Measurements from ENCODE around the gene AIRE. TPM values are rescaled to one million over a fixed set of nuclear protein-coding genes. Genes with fewer than 3 reads are reported as not detected.

The AIRE gene
- total and polyA plus RNA-seq, 2 of the 13 experiments (the other 11 are each of a cell fraction or from before 2014, with no cell fraction given), result not detected

DNA sequence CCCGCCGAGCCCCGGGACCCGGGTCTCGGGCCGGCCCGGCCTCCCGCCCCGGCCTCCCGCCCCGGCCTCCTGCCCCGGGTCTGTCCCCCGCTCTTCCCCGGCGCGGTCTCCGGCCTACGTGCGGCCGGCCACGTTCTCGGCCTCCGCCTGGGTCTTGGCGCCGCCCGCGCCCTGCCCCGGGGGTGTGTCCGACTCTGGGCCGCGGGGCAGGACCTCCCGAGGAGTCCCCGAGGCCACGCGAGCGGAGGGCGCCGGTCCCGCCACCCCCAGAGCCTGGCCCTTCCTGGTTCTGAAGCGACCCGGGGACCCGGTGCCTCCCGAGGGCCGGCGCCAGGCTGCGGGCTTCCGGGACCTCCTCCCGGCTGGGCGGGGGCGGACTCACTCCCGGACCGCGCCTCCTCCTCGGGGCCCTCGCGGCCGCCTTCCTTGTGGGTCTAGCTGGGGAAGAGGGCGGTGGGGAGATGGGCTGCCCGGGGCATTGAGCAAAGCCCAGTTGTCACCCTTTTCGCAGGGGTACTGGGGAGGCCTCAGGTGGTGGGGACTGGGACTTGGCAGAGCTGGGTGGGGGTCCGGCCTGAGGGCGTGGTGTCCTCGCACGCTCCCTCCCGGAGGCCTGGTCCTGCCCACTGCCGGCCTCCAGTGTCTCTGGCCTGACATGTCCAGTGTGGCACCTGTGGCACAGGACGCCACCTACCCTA, 14.7 kb downstream of the AIRE start (continued):
- TF ChIP-seq, protein P1, sequence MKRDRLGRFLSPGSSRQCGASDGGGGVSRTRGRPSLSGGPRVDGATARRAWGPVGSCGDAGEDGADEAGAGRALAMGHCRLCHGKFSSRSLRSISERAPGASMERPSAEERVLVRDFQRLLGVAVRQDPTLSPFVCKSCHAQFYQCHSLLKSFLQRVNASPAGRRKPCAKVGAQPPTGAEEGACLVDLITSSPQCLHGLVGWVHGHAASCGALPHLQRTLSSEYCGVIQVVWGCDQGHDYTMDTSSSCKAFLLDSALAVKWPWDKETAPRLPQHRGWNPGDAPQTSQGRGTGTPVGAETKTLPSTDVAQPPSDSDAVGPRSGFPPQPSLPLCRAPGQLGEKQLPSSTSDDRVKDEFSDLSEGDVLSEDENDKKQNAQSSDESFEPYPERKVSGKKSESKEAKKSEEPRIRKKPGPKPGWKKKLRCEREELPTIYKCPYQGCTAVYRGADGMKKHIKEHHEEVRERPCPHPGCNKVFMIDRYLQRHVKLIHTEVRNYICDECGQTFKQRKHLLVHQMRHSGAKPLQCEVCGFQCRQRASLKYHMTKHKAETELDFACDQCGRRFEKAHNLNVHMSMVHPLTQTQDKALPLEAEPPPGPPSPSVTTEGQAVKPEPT (CRISPR knock-in tag; IDR thresholded peaks at IDR 0.05; ENCODE audit: low read depth), result no peak
- no peak; the same call in 1 of the 2 replicates for TF ChIP-seq SKIL (CRISPR knock-in tag; IDR thresholded peaks at IDR 0.05; ENCODE audit: borderline replicate concordance)
- TF ChIP-seq, protein P2, sequence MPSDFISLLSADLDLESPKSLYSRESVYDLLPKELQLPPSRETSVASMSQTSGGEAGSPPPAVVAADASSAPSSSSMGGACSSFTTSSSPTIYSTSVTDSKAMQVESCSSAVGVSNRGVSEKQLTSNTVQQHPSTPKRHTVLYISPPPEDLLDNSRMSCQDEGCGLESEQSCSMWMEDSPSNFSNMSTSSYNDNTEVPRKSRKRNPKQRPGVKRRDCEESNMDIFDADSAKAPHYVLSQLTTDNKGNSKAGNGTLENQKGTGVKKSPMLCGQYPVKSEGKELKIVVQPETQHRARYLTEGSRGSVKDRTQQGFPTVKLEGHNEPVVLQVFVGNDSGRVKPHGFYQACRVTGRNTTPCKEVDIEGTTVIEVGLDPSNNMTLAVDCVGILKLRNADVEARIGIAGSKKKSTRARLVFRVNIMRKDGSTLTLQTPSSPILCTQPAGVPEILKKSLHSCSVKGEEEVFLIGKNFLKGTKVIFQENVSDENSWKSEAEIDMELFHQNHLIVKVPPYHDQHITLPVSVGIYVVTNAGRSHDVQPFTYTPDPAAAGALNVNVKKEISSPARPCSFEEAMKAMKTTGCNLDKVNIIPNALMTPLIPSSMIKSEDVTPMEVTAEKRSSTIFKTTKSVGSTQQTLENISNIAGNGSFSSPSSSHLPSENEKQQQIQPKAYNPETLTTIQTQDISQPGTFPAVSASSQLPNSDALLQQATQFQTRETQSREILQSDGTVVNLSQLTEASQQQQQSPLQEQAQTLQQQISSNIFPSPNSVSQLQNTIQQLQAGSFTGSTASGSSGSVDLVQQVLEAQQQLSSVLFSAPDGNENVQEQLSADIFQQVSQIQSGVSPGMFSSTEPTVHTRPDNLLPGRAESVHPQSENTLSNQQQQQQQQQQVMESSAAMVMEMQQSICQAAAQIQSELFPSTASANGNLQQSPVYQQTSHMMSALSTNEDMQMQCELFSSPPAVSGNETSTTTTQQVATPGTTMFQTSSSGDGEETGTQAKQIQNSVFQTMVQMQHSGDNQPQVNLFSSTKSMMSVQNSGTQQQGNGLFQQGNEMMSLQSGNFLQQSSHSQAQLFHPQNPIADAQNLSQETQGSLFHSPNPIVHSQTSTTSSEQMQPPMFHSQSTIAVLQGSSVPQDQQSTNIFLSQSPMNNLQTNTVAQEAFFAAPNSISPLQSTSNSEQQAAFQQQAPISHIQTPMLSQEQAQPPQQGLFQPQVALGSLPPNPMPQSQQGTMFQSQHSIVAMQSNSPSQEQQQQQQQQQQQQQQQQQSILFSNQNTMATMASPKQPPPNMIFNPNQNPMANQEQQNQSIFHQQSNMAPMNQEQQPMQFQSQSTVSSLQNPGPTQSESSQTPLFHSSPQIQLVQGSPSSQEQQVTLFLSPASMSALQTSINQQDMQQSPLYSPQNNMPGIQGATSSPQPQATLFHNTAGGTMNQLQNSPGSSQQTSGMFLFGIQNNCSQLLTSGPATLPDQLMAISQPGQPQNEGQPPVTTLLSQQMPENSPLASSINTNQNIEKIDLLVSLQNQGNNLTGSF (CRISPR knock-in tag; IDR thresholded peaks at IDR 0.05), result no peak
- TF ChIP-seq AKAP8 (CRISPR knock-in tag; IDR thresholded peaks at IDR 0.05), result 0 out of 2 replicates have a peak, but pooled peaks have one; percentile 52
- TF ChIP-seq, protein P3, sequence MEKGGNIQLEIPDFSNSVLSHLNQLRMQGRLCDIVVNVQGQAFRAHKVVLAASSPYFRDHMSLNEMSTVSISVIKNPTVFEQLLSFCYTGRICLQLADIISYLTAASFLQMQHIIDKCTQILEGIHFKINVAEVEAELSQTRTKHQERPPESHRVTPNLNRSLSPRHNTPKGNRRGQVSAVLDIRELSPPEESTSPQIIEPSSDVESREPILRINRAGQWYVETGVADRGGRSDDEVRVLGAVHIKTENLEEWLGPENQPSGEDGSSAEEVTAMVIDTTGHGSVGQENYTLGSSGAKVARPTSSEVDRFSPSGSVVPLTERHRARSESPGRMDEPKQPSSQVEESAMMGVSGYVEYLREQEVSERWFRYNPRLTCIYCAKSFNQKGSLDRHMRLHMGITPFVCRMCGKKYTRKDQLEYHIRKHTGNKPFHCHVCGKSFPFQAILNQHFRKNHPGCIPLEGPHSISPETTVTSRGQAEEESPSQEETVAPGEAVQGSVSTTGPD (CRISPR knock-in tag; IDR thresholded peaks at IDR 0.05), result 0 out of 2 replicates have a peak, but pooled peaks have one; percentile 54
- peak; percentile 15; the same call in 1 of the 2 replicates for TF ChIP-seq PATZ1 (CRISPR knock-in tag; IDR thresholded peaks at IDR 0.05)
- peak; percentile 51 for TF ChIP-seq ELF1 (CRISPR knock-in tag; IDR thresholded peaks at IDR 0.05)
- TF ChIP-seq GZF1 (CRISPR knock-in tag; IDR thresholded peaks at IDR 0.05), result 0 out of 2 replicates have a peak, but pooled peaks have one; percentile 25
- no peak for TF ChIP-seq SALL2 (CRISPR knock-in tag; IDR thresholded peaks at IDR 0.05)
- 0 out of 2 replicates have a peak, but pooled peaks have one; percentile 47 for TF ChIP-seq ZNF446 (CRISPR knock-in tag; IDR thresholded peaks at IDR 0.05)
- no peak for TF ChIP-seq CENPT (CRISPR knock-in tag; IDR thresholded peaks at IDR 0.05; ENCODE audit: low read depth)
- no peak for TF ChIP-seq ZNF232 (CRISPR knock-in tag; IDR thresholded peaks at IDR 0.05; ENCODE audit: borderline replicate concordance)
- 0 out of 2 replicates have a peak, but pooled peaks have one; percentile 17 for TF ChIP-seq TGIF2 (CRISPR knock-in tag; IDR thresholded peaks at IDR 0.05)
- TF ChIP-seq RBFOX2 (IDR thresholded peaks at IDR 0.05; ENCODE audit: low read depth, low read length), result peak; percentile 79

Data from HepG2 (cell line).